MM.1S (cell line): Measurements from ENCODE around the gene UNC5C.

ENCODE experiments used
- DNase-seq: peaks from one replicate; pipeline ENCODE4 v3.0.0-alpha.2; 2015
- H2AFZ ChIP-seq: fragments of 300-600 bp; sonication (generic); 2 replicates; pipeline ENCODE4 v1.6.0; 2016; ENCODE audit warnings: antibody characterized with exemption, low read length
- H3F3A ChIP-seq: fragments of 300-600 bp; sonication (generic); 2 replicates; pipeline ENCODE4 v1.6.1; 2016; ENCODE audit warnings: mild to moderate bottlenecking, antibody characterized with exemption, low read length, moderate library complexity, mixed read lengths; ENCODE audit not compliant: insufficient read depth
- H3K27ac ChIP-seq: fragments of 300-600 bp; sonication (generic); 2 replicates; pipeline ENCODE4 v1.5.1; 2016; ENCODE audit warnings: mild to moderate bottlenecking, low read length
- H3K27me3 ChIP-seq: fragments of 300-600 bp; sonication (generic); replicated peaks from 2 replicates; pipeline ENCODE4 v1.6.0; 2016; ENCODE audit warnings: low read length; ENCODE audit not compliant: insufficient read depth
- H3K36me3 ChIP-seq: fragments of 300-600 bp; sonication (generic); replicated peaks from 2 replicates; pipeline ENCODE4 v1.6.1; 2016; ENCODE audit warnings: mild to moderate bottlenecking, low read length, mixed read lengths; ENCODE audit not compliant: insufficient read depth
- H3K4me1 ChIP-seq: fragments of 300-600 bp; sonication (generic); 2 replicates; pipeline ENCODE4 v1.6.1; 2016; ENCODE audit warnings: low read length, mixed read lengths
- H3K4me2 ChIP-seq: fragments of 300-600 bp; sonication (generic); 2 replicates; pipeline ENCODE4 v1.6.0; 2016; ENCODE audit warnings: low read depth, low read length
- H3K4me3 ChIP-seq: fragments of 300-600 bp; sonication (generic); 2 replicates; pipeline ENCODE4 v1.5.1; 2016; ENCODE audit warnings: low read length, mixed read lengths
- H3K79me2 ChIP-seq: fragments of 300-600 bp; sonication (generic); 2 replicates; pipeline ENCODE4 v1.6.1; 2016; ENCODE audit warnings: mixed run types, low read length, mixed read lengths
- H3K9ac ChIP-seq: fragments of 300-600 bp; sonication (generic); 2 replicates; pipeline ENCODE4 v1.6.1; 2016; ENCODE audit warnings: low read length, mixed read lengths
- H3K9me2 ChIP-seq: fragments of 300-600 bp; sonication (generic); replicated peaks from 2 replicates; pipeline ENCODE4 v1.6.1; 2016; ENCODE audit warnings: mild to moderate bottlenecking, low read length, mixed read lengths; ENCODE audit not compliant: insufficient read depth
- H3K9me3 ChIP-seq: fragments of 300-600 bp; sonication (generic); replicated peaks from 2 replicates; pipeline ENCODE4 v1.6.1; 2016; ENCODE audit warnings: mild to moderate bottlenecking, low read length, mixed read lengths; ENCODE audit not compliant: insufficient read depth
- H4K20me1 ChIP-seq: fragments of 300-600 bp; sonication (generic); 2 replicates; pipeline ENCODE4 v1.6.1; 2016; ENCODE audit warnings: mild to moderate bottlenecking, low read length, moderate library complexity, mixed read lengths; ENCODE audit not compliant: insufficient read depth
- EZH2 ChIP-seq: fragments of 300-600 bp; sonication (generic); optimal IDR thresholded peaks from 2 replicates; pipeline ENCODE3; 2017; ENCODE audit warnings: low read depth, mild to moderate bottlenecking, antibody characterized with exemption, low read length, mixed read lengths
- EZH2phosphoT487 ChIP-seq: fragments of 300-600 bp; sonication (generic); IDR thresholded peaks from 2 replicates; pipeline ENCODE4 v1.6.1; 2018; ENCODE audit warnings: antibody characterized with exemption, low read length
- TF ChIP-seq, protein P1 (sequence below): fragments of 300-600 bp; sonication (generic); IDR thresholded peaks from 2 replicates; pipeline ENCODE4 v1.5.1; 2016; ENCODE audit warnings: antibody characterized with exemption, low read length, mixed read lengths

UNC5C gene

DNA sequence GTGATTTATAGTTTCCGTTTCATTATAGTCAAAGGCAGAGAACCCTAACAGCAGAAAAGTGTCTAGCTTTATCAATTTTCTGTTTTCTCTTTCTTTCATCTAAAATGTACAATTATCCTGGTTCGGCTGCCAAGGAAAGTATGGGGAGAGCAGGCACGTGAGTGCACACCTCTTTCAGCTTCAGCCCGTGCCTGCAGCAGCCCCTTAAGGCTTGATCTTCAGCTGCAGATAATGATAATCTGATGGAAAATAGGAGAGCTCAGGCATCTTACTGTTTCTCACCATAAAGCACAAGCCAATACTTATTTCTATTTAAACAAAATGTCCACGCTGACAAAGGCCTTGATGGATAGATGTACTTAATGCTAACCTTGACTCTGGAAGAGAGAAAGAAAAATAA, 334.4 kb downstream of the UNC5C start:
- DNase-seq: no peak
- TF ChIP-seq, protein P1, sequence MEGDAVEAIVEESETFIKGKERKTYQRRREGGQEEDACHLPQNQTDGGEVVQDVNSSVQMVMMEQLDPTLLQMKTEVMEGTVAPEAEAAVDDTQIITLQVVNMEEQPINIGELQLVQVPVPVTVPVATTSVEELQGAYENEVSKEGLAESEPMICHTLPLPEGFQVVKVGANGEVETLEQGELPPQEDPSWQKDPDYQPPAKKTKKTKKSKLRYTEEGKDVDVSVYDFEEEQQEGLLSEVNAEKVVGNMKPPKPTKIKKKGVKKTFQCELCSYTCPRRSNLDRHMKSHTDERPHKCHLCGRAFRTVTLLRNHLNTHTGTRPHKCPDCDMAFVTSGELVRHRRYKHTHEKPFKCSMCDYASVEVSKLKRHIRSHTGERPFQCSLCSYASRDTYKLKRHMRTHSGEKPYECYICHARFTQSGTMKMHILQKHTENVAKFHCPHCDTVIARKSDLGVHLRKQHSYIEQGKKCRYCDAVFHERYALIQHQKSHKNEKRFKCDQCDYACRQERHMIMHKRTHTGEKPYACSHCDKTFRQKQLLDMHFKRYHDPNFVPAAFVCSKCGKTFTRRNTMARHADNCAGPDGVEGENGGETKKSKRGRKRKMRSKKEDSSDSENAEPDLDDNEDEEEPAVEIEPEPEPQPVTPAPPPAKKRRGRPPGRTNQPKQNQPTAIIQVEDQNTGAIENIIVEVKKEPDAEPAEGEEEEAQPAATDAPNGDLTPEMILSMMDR: no peak
- TF ChIP-seq EZH2phosphoT487: no peak
- no peak for TF ChIP-seq EZH2
- no peaks in the 10 kb centered on the region for H4K20me1 ChIP-seq
- H3F3A ChIP-seq: no peaks in the 10 kb centered on the region
- no peak overlapping the region for H3K27ac ChIP-seq
- H3K27me3 ChIP-seq: no peaks in the 10 kb centered on the region
- no peak overlapping the region for H2AFZ ChIP-seq
- no peaks in the 10 kb centered on the region for H3K9me2 ChIP-seq
- no peak overlapping the region for H3K4me3 ChIP-seq
- no peaks in the 10 kb centered on the region for H3K4me1 ChIP-seq
- H3K79me2 ChIP-seq: no peaks in the 10 kb centered on the region
- no peaks in the 10 kb centered on the region for H3K36me3 ChIP-seq
- H3K4me2 ChIP-seq: no peak overlapping the region
- no peak overlapping the region for H3K9ac ChIP-seq
- H3K9me3 ChIP-seq: no peaks in the 10 kb centered on the region

DNA sequence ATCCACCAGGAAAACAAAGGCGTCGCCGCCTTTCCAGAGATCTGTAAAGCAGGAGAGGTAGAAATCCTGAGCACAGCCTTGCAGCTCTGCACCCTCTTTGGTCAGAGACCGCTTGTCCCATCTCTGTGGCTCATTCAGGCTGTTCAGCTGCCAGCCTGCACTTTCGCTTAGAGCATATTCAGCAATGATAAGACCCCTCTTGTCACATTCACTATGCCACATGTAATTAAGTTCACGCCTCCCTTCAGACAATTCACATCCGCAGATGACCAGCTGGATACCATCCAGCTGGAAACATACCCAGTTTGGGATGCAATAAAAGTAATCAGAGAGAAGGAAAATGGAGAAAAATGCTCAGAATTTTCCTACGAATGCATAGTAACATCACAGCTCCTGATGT, 335.4 kb downstream of the UNC5C start:
- Histone ChIP-seq H3F3A (no peaks in the 10 kb centered on the region), H3K36me3 (no peaks in the 10 kb centered on the region), H3K9me2 (no peaks in the 10 kb centered on the region), H3K4me1 (no peaks in the 10 kb centered on the region), H2AFZ (no peak overlapping the region), H3K4me3 (no peak overlapping the region), H3K9me3 (no peaks in the 10 kb centered on the region), H3K9ac (no peak overlapping the region), H3K27me3 (no peaks in the 10 kb centered on the region), H3K4me2 (no peak overlapping the region), H4K20me1 (no peaks in the 10 kb centered on the region), H3K79me2 (no peaks in the 10 kb centered on the region), H3K27ac (no peak overlapping the region)
- TF ChIP-seq, protein P1: no peak
- no peak for TF ChIP-seq EZH2
- no peak for TF ChIP-seq EZH2phosphoT487
- DNase-seq: no peak

DNA sequence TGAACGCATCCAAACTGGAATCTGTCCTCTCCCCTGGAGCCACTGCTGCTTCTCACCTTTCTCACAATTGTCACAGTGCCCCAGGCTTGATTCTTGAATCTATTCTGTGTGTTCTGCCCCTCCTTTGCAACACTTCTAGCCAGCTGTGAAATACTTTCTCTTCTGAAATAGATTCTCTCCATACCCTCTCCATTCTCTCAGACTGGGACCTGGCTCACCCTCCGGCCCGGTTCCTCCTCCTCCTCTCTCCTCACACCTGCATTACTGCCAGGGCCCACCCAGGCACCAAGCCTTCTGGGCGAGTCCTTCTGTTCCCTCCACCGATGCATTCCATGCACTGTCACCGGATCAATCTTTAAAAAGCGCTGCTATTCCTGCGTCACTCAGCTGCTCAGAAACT, 336.1 kb downstream of the UNC5C start:
- DNase-seq: no peak
- no peaks in the 10 kb centered on the region for H4K20me1 ChIP-seq
- H3K9me2 ChIP-seq: no peaks in the 10 kb centered on the region
- no peaks in the 10 kb centered on the region for H3F3A ChIP-seq
- no peaks in the 10 kb centered on the region for H3K79me2 ChIP-seq
- H3K27me3 ChIP-seq: no peaks in the 10 kb centered on the region
- H3K9ac ChIP-seq: no peak overlapping the region
- TF ChIP-seq, protein P1: no peak
- TF ChIP-seq EZH2phosphoT487: no peak
- TF ChIP-seq EZH2: no peak
- no peak overlapping the region for H3K4me2 ChIP-seq
- H3K36me3 ChIP-seq: no peaks in the 10 kb centered on the region
- H3K4me3 ChIP-seq: no peak overlapping the region
- H2AFZ ChIP-seq: no peak overlapping the region
- no peaks in the 10 kb centered on the region for H3K4me1 ChIP-seq
- no peak overlapping the region for H3K27ac ChIP-seq
- no peaks in the 10 kb centered on the region for H3K9me3 ChIP-seq

DNA sequence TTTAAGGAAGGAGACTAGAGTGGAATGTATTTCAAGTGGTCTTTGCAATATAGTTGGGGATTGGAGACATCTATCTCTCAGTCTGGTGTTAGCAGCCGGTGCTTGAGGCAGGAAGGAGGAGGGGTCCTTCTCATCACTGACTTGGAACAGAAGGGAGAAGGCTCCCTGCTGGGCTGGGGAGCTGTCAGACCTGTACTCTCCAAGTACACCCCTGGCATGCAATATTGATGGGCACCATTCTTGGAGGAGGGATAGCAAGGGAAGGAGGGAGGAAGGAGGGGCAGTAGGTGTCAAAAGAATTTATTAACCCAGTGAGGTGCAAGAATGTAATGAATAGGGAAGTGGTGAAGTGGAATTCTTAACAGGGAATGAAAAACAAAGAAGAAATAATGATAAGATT, 338.8 kb downstream of the UNC5C start:
- Histone ChIP-seq H3K4me2 (no peak overlapping the region), H2AFZ (no peak overlapping the region), H3K9me2 (no peaks in the 10 kb centered on the region), H3K9ac (no peak overlapping the region), H3K4me1 (no peaks in the 10 kb centered on the region), H3K4me3 (no peak overlapping the region), H3F3A (no peaks in the 10 kb centered on the region), H3K9me3 (no peaks in the 10 kb centered on the region), H3K36me3 (no peaks in the 10 kb centered on the region), H3K27me3 (no peaks in the 10 kb centered on the region), H3K27ac (no peak overlapping the region), H4K20me1 (no peaks in the 10 kb centered on the region), H3K79me2 (no peaks in the 10 kb centered on the region)
- no peak for DNase-seq
- TF ChIP-seq EZH2phosphoT487: no peak
- no peak for TF ChIP-seq EZH2
- TF ChIP-seq, protein P1: no peak
